ENCODE measurements around the gene PDZD2. TPM values are rescaled to one million over a fixed set of nuclear protein-coding genes. Genes with fewer than 3 reads are reported as not detected.

The PDZD2 gene
- total and polyA plus RNA-seq, 2 donors (not counting 3 experiments of a cell fraction or from before 2014, with no cell fraction given): 0.66 to 6.9 TPM

- intact Hi-C loops (cut with micrococcal nuclease) (loop anchor here (1.0 to 5.0 kb wide), 7 partner anchors 75 to 1342 kb away; partner anchors contain the start of genes GOLPH3, SUB1 and TARS1), dilution Hi-C loops (cut with MboI; ENCODE audit: extremely low pct_ligation_motif_present, low sequenced_read_pairs) (no loop called here)
- Histone ChIP-seq H3K79me2 (ENCODE audit: control insufficient read depth, insufficient read depth, low read length) (no peaks in the 10 kb centered on the region), H3K36me3 (ENCODE audit: control insufficient read depth in 2 of 2, extremely low read depth in 1 of 2, insufficient read depth in 2 of 2, low read length in 2 of 2) (peaks cover 4 to 6% of the 10 kb centered on the region in 2 experiments), H4K20me1 (replicated peaks; ENCODE audit: control insufficient read depth, extremely low read depth, insufficient read depth, low read length) (no peaks in the 10 kb centered on the region), H3K9me1 (replicated peaks; ENCODE audit: control insufficient read depth, extremely low read depth, insufficient read depth, low read length) (no peaks in the 10 kb centered on the region), H3K4me1 (ENCODE audit: control insufficient read depth, extremely low read depth, insufficient read depth, low read length) (peaks cover 45% of the 10 kb centered on the region), H3K9ac (replicated peaks; ENCODE audit: extremely low read depth, insufficient read depth, low read length) (peak overlapping the region; percentile 91), H3K9me3 (replicated peaks; ENCODE audit: control insufficient read depth, insufficient read depth, low read length) (no peaks in the 10 kb centered on the region), H3K4me3 (replicated peaks in 1 of 3; ENCODE audit: insufficient read depth in 1 of 3, low read depth in 1 of 3, low read length in 3 of 3) (peak overlapping the region in 2 of 3 experiments; percentile 7 to 43), H2AFZ (ENCODE audit: low read depth, low read length) (peak overlapping the region; percentile 9), H3K4me2 (ENCODE audit: insufficient read depth, low read length) (peak overlapping the region; percentile 86), H3K27me3 (ENCODE audit: control insufficient read depth in 2 of 2, insufficient read depth in 2 of 2, low read length in 2 of 2) (no peaks in the 10 kb centered on the region), H3K27ac (ENCODE audit: insufficient read depth, low read depth, low read length) (peak overlapping the region; percentile 96)
- BruUV-seq (replicated peaks): no TSS peak
- FAIRE-seq (peak; percentile 90), DNase-seq (ENCODE audit: low read depth, low spot score) (peak; percentile 97)
- TF ChIP-seq JUN (IDR thresholded peaks at IDR 0.05; ENCODE audit: borderline replicate concordance, insufficient read depth, insufficient read length, low read depth): no peak
- peak; percentile 33 for TF ChIP-seq MYC (IDR thresholded peaks at IDR 0.05; ENCODE audit: low read depth, low read length)
- TF ChIP-seq GATA2 (IDR thresholded peaks at IDR 0.05; ENCODE audit: insufficient read depth, insufficient read length, low read depth, low read length): peak; percentile 20
- TF ChIP-seq POLR2AphosphoS5 (IDR thresholded peaks at IDR 0.05; ENCODE audit: insufficient read depth, low read depth, low read length): peak; percentile 66
- TF ChIP-seq MAX (IDR thresholded peaks at IDR 0.05; ENCODE audit: insufficient read depth, insufficient read length): peak; percentile 55
- CTCF ChIA-PET: interaction anchor here (1.2 to 1.8 kb wide), 7 partner anchors 10 to 273 kb away, joined by 3 to 9 read pairs (median 5); no protein-coding TSS in a partner anchor
- POLR2A ChIA-PET: interaction anchor here (0.6 to 1.5 kb wide), 4 partner anchors 10 to 74 kb away, joined by 3 to 7 read pairs (median 4); no protein-coding TSS in a partner anchor
These were observed 460.0 kb downstream of the PDZD2 start for GRCh38 chr5:32098890-32099310.

GRCh38 chr5:32099486-32100035 is 460.6 kb downstream of the PDZD2 start:
- no peaks in the 10 kb centered on the region for H3K9me3 ChIP-seq (replicated peaks; ENCODE audit: control insufficient read depth, insufficient read depth, low read length)

More at GRCh38 chr5:32099486-32100035, 460.6 kb downstream of the PDZD2 start:
- H4K20me1 ChIP-seq (replicated peaks; ENCODE audit: control insufficient read depth, extremely low read depth, insufficient read depth, low read length): no peaks in the 10 kb centered on the region
- CTCF ChIA-PET: interaction anchor here (1.2 to 1.8 kb wide), 6 partner anchors 9 to 273 kb away, joined by 3 to 9 read pairs (median 4); no protein-coding TSS in a partner anchor
- H3K27me3 ChIP-seq (ENCODE audit: control insufficient read depth in 2 of 2, insufficient read depth in 2 of 2, low read length in 2 of 2): no peaks in the 10 kb centered on the region
- peak overlapping the region; percentile 96 for H3K27ac ChIP-seq (ENCODE audit: insufficient read depth, low read depth, low read length)
- H3K4me2 ChIP-seq (ENCODE audit: insufficient read depth, low read length): peak overlapping the region; percentile 86
- no peak for DNase-seq (ENCODE audit: low read depth, low spot score)
- peak overlapping the region; percentile 91 for H3K9ac ChIP-seq (replicated peaks; ENCODE audit: extremely low read depth, insufficient read depth, low read length)
- peaks cover 45% of the 10 kb centered on the region for H3K4me1 ChIP-seq (ENCODE audit: control insufficient read depth, extremely low read depth, insufficient read depth, low read length)
- H3K4me3 ChIP-seq (replicated peaks in 1 of 3; ENCODE audit: insufficient read depth in 1 of 3, low read depth in 1 of 3, low read length in 3 of 3): peak overlapping the region in 2 of 3 experiments; percentile 7 to 43
- peaks cover 4 to 6% of the 10 kb centered on the region in 2 experiments for H3K36me3 ChIP-seq (ENCODE audit: control insufficient read depth in 2 of 2, extremely low read depth in 1 of 2, insufficient read depth in 2 of 2, low read length in 2 of 2)
- POLR2A ChIA-PET: interaction anchor here (0.6 to 1.5 kb wide), 4 partner anchors 10 to 73 kb away, joined by 3 to 7 read pairs (median 4); no protein-coding TSS in a partner anchor
- TF ChIP-seq POLR2AphosphoS5 (IDR thresholded peaks at IDR 0.05; ENCODE audit: insufficient read depth, low read depth, low read length) (no peak), EZH2 (IDR thresholded peaks at IDR 0.05; ENCODE audit: borderline replicate concordance, low read depth, low read length, severe bottlenecking) (no peak), MAX (IDR thresholded peaks at IDR 0.05; ENCODE audit: insufficient read depth, insufficient read length) (no peak), FOS (IDR thresholded peaks at IDR 0.05; ENCODE audit: borderline replicate concordance, insufficient read depth, low read length) (no peak), GATA2 (IDR thresholded peaks at IDR 0.05; ENCODE audit: insufficient read depth, insufficient read length, low read depth, low read length) (no peak), POLR2A (IDR thresholded peaks at IDR 0.05; ENCODE audit: low read depth, low read length) (no peak), JUN (IDR thresholded peaks at IDR 0.05; ENCODE audit: borderline replicate concordance, insufficient read depth, insufficient read length, low read depth) (no peak), MYC (IDR thresholded peaks at IDR 0.05; ENCODE audit: low read depth, low read length) (no peak)
- TF ChIP-seq, protein P1, sequence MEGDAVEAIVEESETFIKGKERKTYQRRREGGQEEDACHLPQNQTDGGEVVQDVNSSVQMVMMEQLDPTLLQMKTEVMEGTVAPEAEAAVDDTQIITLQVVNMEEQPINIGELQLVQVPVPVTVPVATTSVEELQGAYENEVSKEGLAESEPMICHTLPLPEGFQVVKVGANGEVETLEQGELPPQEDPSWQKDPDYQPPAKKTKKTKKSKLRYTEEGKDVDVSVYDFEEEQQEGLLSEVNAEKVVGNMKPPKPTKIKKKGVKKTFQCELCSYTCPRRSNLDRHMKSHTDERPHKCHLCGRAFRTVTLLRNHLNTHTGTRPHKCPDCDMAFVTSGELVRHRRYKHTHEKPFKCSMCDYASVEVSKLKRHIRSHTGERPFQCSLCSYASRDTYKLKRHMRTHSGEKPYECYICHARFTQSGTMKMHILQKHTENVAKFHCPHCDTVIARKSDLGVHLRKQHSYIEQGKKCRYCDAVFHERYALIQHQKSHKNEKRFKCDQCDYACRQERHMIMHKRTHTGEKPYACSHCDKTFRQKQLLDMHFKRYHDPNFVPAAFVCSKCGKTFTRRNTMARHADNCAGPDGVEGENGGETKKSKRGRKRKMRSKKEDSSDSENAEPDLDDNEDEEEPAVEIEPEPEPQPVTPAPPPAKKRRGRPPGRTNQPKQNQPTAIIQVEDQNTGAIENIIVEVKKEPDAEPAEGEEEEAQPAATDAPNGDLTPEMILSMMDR (IDR thresholded peaks at IDR 0.05; ENCODE audit: extremely low read depth in 1 of 2, insufficient read depth in 1 of 2, low read depth in 1 of 2, low read length in 2 of 2): no peak
- H3K79me2 ChIP-seq (ENCODE audit: control insufficient read depth, insufficient read depth, low read length): no peaks in the 10 kb centered on the region
- BruUV-seq (replicated peaks): TSS peak; percentile 62
- H3K9me1 ChIP-seq (replicated peaks; ENCODE audit: control insufficient read depth, extremely low read depth, insufficient read depth, low read length): no peaks in the 10 kb centered on the region
- intact Hi-C loops (cut with micrococcal nuclease): loop anchor here (1.0 to 5.0 kb wide), 4 partner anchors 175 to 1341 kb away; partner anchors contain the start of genes SUB1 and TARS1
- dilution Hi-C loops (cut with MboI; ENCODE audit: extremely low pct_ligation_motif_present, low sequenced_read_pairs): no loop called here
- H2AFZ ChIP-seq (ENCODE audit: low read depth, low read length): peak overlapping the region; percentile 9
- FAIRE-seq: no peak

All from endothelial cell of umbilical vein (primary cell).